Measurements from ENCODE around the gene C6orf132. TPM values are rescaled to one million over a fixed set of nuclear protein-coding genes. Genes with fewer than 3 reads are reported as not detected.

C6orf132 gene
- total RNA-seq, 4 donors from 2014 or later = 0.05 to 0.16 TPM; not detected in 2

DNA sequence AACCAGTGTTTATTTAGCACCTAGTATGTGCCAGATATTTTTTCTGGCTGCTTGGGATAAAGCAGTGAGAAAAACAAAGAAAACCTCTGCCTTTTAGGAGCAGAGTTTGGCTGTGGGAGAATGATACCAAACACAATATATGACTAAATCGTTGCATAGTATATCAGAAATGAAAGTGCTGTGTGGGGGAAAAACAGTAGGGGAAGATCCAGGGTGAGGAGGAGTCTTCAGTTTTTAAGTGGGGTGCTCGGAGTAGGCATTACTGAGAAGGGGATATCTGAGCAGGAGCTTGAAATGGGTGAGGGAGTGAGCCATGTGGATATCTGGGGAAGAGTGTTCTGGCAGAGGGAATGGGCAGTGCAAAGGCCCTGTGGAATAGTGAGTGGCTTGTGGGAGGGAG, 69.1 kb downstream of the C6orf132 start:
- TF ChIP-seq, protein P1, sequence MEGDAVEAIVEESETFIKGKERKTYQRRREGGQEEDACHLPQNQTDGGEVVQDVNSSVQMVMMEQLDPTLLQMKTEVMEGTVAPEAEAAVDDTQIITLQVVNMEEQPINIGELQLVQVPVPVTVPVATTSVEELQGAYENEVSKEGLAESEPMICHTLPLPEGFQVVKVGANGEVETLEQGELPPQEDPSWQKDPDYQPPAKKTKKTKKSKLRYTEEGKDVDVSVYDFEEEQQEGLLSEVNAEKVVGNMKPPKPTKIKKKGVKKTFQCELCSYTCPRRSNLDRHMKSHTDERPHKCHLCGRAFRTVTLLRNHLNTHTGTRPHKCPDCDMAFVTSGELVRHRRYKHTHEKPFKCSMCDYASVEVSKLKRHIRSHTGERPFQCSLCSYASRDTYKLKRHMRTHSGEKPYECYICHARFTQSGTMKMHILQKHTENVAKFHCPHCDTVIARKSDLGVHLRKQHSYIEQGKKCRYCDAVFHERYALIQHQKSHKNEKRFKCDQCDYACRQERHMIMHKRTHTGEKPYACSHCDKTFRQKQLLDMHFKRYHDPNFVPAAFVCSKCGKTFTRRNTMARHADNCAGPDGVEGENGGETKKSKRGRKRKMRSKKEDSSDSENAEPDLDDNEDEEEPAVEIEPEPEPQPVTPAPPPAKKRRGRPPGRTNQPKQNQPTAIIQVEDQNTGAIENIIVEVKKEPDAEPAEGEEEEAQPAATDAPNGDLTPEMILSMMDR (IDR thresholded peaks at IDR 0.05 in 4 of 5, conservative IDR thresholded peaks at IDR 0.05 in 1 of 5) = no peak
- TF ChIP-seq POLR2A (IDR thresholded peaks at IDR 0.05) = no peak
- Histone ChIP-seq H3K27ac (no peak overlapping the region), H3K27me3 (no peaks in the 10 kb centered on the region), H3K4me3 (no peak overlapping the region), H3K4me1 (no peaks in the 10 kb centered on the region), H3K9me3 (no peaks in the 10 kb centered on the region), H3K36me3 (peaks cover 0 to 67% of the 10 kb centered on the region in 2 donors)
- intact Hi-C loops (cut with DNase I; ENCODE audit: low total_unique reads) = no loop called here
- in situ Hi-C loops (cut with MboI; ENCODE audit: low sequenced_read_pairs in 4 of 4) = loop anchor here in 2 of 4 donors (10.0 kb wide), 1 partner anchor 92 kb away; no protein-coding TSS in a partner anchor
- ATAC-seq = no peak
- no peak for DNase-seq

DNA sequence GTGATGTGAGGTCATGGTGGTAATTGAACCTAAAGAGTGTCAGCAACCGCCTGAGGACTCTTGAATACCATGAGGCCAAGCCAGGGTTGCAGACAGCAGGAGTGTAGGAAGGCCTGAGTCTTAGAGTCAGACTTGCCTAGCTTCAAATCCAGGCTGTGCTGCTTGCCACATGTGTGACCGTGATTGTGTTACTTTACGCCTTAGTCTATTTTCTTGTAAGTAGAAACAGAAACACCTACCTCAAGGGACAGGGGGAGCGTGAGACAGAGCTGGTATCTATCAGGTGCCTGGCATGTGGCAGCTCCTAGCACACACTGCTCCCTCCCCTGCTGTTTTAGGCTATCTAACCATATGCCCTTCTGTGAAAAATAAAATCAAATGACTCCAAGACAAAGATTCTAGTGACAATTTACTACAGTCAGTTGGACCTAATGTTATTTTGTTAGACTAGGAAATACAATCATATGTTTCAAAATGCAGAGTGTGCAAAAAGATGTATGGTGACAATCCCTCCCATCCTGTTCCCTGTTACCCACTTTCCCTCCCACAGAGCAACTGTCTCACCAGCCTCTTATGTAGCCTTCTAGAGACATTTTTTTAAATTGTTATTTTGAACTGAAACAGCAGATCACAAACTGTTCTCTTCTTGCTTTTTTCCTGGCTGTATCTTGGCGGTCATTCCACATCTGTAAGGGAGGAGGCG, 70.4 kb downstream of the C6orf132 start:
- intact Hi-C loops (cut with DNase I; ENCODE audit: low total_unique reads) = no loop called here
- no peaks in the 10 kb centered on the region for H3K27me3 ChIP-seq

DNA sequence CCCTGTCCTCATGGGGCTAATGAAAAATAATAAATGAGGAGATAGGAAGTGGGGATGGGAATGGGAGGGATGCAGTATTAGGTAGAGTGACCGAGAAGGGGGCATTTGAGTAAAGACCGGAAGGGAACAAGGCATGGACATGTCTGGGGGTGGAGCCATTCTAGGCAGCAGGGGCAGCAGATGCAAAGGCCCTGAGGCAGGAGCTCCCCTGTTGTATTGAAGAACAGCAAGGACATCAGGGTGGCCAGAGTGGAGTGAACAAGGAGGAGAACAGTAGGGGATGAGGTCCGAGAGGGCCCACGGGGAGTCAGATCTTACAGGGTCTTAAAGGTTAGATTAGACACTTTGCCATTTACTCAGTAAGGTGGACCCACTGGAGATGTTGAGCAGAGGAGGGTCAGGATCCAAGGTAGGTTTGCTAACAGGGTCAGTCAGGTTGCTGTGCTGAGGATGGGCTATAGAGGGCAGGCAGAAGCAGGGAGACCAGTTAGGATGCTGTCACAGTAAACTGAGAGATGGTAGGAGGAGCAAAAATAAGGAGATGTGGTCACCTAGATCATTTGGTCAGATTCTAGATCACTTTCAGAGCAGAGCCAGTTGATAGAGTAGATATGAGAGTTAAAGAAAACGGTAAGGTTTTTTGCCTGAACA, 73.4 kb downstream of the C6orf132 start:
- TF ChIP-seq, protein P1 (IDR thresholded peaks at IDR 0.05 in 4 of 5, conservative IDR thresholded peaks at IDR 0.05 in 1 of 5) = no peak
- no peak for TF ChIP-seq POLR2A (IDR thresholded peaks at IDR 0.05)
- no peaks in the 10 kb centered on the region for H3K4me1 ChIP-seq
- no peak overlapping the region for H3K4me3 ChIP-seq
- no peaks in the 10 kb centered on the region for H3K9me3 ChIP-seq
- H3K36me3 ChIP-seq = peaks cover 0 to 89% of the 10 kb centered on the region in 2 donors
- no peak overlapping the region for H3K27ac ChIP-seq
- DNase-seq (no peak), ATAC-seq (no peak)
- H3K27me3 ChIP-seq = no peaks in the 10 kb centered on the region
- in situ Hi-C loops (cut with MboI; ENCODE audit: low sequenced_read_pairs in 4 of 4) = no loop called here
- intact Hi-C loops (cut with DNase I; ENCODE audit: low total_unique reads) = no loop called here

More for the DNA sequence above, 70.4 kb downstream of the C6orf132 start:
- ATAC-seq (no peak), DNase-seq (no peak)
- TF ChIP-seq, protein P1 (IDR thresholded peaks at IDR 0.05 in 4 of 5, conservative IDR thresholded peaks at IDR 0.05 in 1 of 5) = no peak
- TF ChIP-seq POLR2A (IDR thresholded peaks at IDR 0.05) = no peak
- peaks cover 0 to 67% of the 10 kb centered on the region in 2 donors for H3K36me3 ChIP-seq
- no peaks in the 10 kb centered on the region for H3K9me3 ChIP-seq
- no peaks in the 10 kb centered on the region for H3K4me1 ChIP-seq
- in situ Hi-C loops (cut with MboI; ENCODE audit: low sequenced_read_pairs in 4 of 4) = loop anchor here in 2 of 4 donors (10.0 kb wide), 1 partner anchor 93 kb away; no protein-coding TSS in a partner anchor
- H3K4me3 ChIP-seq = no peak overlapping the region
- H3K27ac ChIP-seq = no peak overlapping the region

DNA sequence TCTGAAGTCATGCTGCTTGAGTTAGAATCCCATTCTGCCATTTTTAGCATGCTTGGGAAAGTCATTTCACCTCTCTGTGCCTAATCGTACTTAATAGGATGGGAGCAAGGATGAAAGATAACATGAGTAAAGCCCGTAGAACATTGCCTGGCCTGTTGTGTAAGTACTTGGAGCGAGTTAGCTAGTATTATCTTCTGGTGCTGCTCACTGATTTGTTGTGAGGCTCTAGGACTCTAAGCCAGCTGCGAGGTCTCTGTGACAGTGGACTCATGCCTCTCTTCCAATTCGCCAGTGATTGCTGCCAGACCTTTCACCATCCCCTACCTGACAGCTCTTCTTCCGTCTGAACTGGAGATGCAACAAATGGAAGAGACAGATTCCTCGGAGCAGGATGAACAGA, 74.2 kb downstream of the C6orf132 start:
- intact Hi-C loops (cut with DNase I; ENCODE audit: low total_unique reads) = no loop called here
- no peaks in the 10 kb centered on the region for H3K27me3 ChIP-seq
- H3K4me1 ChIP-seq = no peaks in the 10 kb centered on the region
- H3K36me3 ChIP-seq = peaks cover 0 to 94% of the 10 kb centered on the region in 2 donors
- in situ Hi-C loops (cut with MboI; ENCODE audit: low sequenced_read_pairs in 4 of 4) = no loop called here
- ATAC-seq (no peak), DNase-seq (no peak)
- H3K27ac ChIP-seq = no peak overlapping the region
- H3K4me3 ChIP-seq = no peak overlapping the region
- no peak for TF ChIP-seq POLR2A (IDR thresholded peaks at IDR 0.05)
- TF ChIP-seq, protein P1 (IDR thresholded peaks at IDR 0.05 in 4 of 5, conservative IDR thresholded peaks at IDR 0.05 in 1 of 5) = no peak
- no peaks in the 10 kb centered on the region for H3K9me3 ChIP-seq
